Stimulated activated CD8-positive, alpha-beta memory T cell treated with anti-CD3 and anti-CD28 coated beads, Interleukin-2, amount 100 ng/mL, for 48 hours (primary cell): ENCODE data around the gene PCNX1.
"Not testable (repeated sequence)": the region's sequence is repeated elsewhere in the genome, so short reads cannot be mapped to it uniquely, and the experiment has no call there.

Source experiments
- DNase-seq, 2 donors: peaks; one replicate each; pipeline ENCODE4 v3.0.0-alpha.2; 2020; ENCODE audit warnings: low read depth in 2 of 2

Gene PCNX1

GRCh38 chr14:70907176-70907995 lies at the start of gene PCNX1:
PCNX1 (plus strand) TSS chr14:70907459; CDS start chr14:70907851, 392 bp downstream.
- DNase-seq: peak; percentile 83 to 87

GRCh38 chr14:70857496-70857890 lies 49.8 kb upstream of the PCNX1 start:
- DNase-seq: no peak

- no peak for DNase-seq
These were observed 48.6 kb upstream of the PCNX1 start for GRCh38 chr14:70858641-70859040.

- DNase-seq: not testable (repeated sequence)
These were observed 40.3 kb upstream of the PCNX1 start for GRCh38 chr14:70866992-70867391.

GRCh38 chr14:70871001-70871400 lies 36.3 kb upstream of the PCNX1 start:
- no peak for DNase-seq

GRCh38 chr14:70871863-70872677 lies 35.2 kb upstream of the PCNX1 start:
- DNase-seq: no peak

- no peak for DNase-seq
These were observed 34.6 kb upstream of the PCNX1 start for GRCh38 chr14:70872678-70873020.

- no peak for DNase-seq
These were observed 33.6 kb upstream of the PCNX1 start for GRCh38 chr14:70873627-70874026.

- DNase-seq: not testable (repeated sequence)
These were observed 31.3 kb upstream of the PCNX1 start for GRCh38 chr14:70875811-70876460.

- DNase-seq: no peak
These were observed 27.8 kb upstream of the PCNX1 start for GRCh38 chr14:70879448-70879847.

- DNase-seq: not testable (repeated sequence)
These were observed 26.4 kb upstream of the PCNX1 start for GRCh38 chr14:70880888-70881287.

GRCh38 chr14:70881549-70882177 lies 25.6 kb upstream of the PCNX1 start:
- DNase-seq: no peak

- no peak for DNase-seq
These were observed 24.3 kb upstream of the PCNX1 start for GRCh38 chr14:70882776-70883492.

- no peak for DNase-seq
These were observed 22.5 kb upstream of the PCNX1 start for GRCh38 chr14:70884595-70885342.

- DNase-seq: peak; percentile 29 to 47
These were observed 21.8 kb upstream of the PCNX1 start for GRCh38 chr14:70885343-70886022.

GRCh38 chr14:70886421-70887206 lies 20.6 kb upstream of the PCNX1 start:
- DNase-seq: peak; percentile 40 to 48

GRCh38 chr14:70887207-70887681 lies 20.0 kb upstream of the PCNX1 start:
- no peak for DNase-seq

- no peak for DNase-seq
These were observed 19.3 kb upstream of the PCNX1 start for GRCh38 chr14:70887737-70888499.
